Measurements from ENCODE around the gene BRINP3. TPM values are rescaled to one million over a fixed set of nuclear protein-coding genes. Genes with fewer than 3 reads are reported as not detected.

BRINP3 gene
- total RNA-seq, 1 experiment from 2014 or later, result 0.28 TPM

- Mint-ChIP-seq H3K27me3 (ENCODE audit: low read depth) (no peaks in the 10 kb centered on the region), H3K36me3 (no peaks in the 10 kb centered on the region), H3K27ac (no peak overlapping the region), H3K9me3 (no peaks in the 10 kb centered on the region; the same call in 1 of the 2 replicates), H3K4me3 (no peak overlapping the region), H3K4me1 (no peaks in the 10 kb centered on the region)
- CTCF ChIA-PET, result no interaction called here
- no peak for DNase-seq (ENCODE audit: low spot score)
- no peak for TF ChIP-seq NR1H2 (CRISPR knock-in tag; IDR thresholded peaks at IDR 0.05)
- POLR2A ChIA-PET, result no interaction called here
- no peak for ATAC-seq
Measured at GRCh38 chr1:190068304-190068703, 409.4 kb downstream of the BRINP3 start.

GRCh38 chr1:190067592-190067991 lies 410.1 kb downstream of the BRINP3 start:
- no peaks in the 10 kb centered on the region for H3K27me3 Mint-ChIP-seq (ENCODE audit: low read depth)
- CTCF ChIA-PET, result no interaction called here
- ATAC-seq (no peak), DNase-seq (ENCODE audit: low spot score) (no peak)
- H3K36me3 Mint-ChIP-seq, result no peaks in the 10 kb centered on the region
- H3K27ac Mint-ChIP-seq, result no peak overlapping the region
- H3K4me1 Mint-ChIP-seq, result no peaks in the 10 kb centered on the region
- TF ChIP-seq ELF4 (CRISPR knock-in tag; IDR thresholded peaks at IDR 0.05; ENCODE audit: low read depth), result no peak
- POLR2A ChIA-PET, result no interaction called here
- H3K9me3 Mint-ChIP-seq, result no peaks in the 10 kb centered on the region; the same call in 1 of the 2 replicates
- H3K4me3 Mint-ChIP-seq, result no peak overlapping the region

DNA sequence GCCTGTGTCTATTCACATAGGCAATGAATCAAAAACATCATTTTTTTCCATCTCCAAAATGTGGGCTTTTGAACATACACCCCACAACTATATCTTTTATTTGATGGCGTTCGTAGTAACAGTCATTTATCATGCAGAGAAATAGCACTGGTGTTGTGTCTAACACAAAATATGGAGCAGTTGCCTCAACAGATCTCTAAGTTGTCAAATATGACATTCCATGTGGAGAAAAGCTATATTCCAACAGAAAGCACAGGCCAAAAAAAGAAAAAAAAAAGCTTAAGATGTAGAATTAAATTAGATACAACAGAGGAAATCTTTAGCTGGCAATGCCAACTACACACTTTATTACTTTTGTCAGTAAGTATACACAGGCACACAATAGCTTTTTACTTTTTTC lies 411.7 kb downstream of the BRINP3 start:
- H3K27ac Mint-ChIP-seq, result no peak overlapping the region
- no peak overlapping the region for H3K4me3 Mint-ChIP-seq
- no peaks in the 10 kb centered on the region for H3K4me1 Mint-ChIP-seq
- no peak for DNase-seq (ENCODE audit: low spot score)
- CTCF ChIA-PET, result no interaction called here
- POLR2A ChIA-PET, result no interaction called here
- no peaks in the 10 kb centered on the region for H3K36me3 Mint-ChIP-seq
- ATAC-seq, result no peak
- H3K9me3 Mint-ChIP-seq, result peaks cover 6% of the 10 kb centered on the region
- TF ChIP-seq ZNF396 (CRISPR knock-in tag; IDR thresholded peaks at IDR 0.05; ENCODE audit: borderline replicate concordance), result no peak
- TF ChIP-seq ZNF138 (CRISPR knock-in tag; conservative IDR thresholded peaks at IDR 0.05), result no peak
- TF ChIP-seq ESRRA (CRISPR knock-in tag; IDR thresholded peaks at IDR 0.05; ENCODE audit: borderline replicate concordance), result no peak
- no peak for TF ChIP-seq TCF7 (CRISPR knock-in tag; IDR thresholded peaks at IDR 0.05; ENCODE audit: low read depth)
- TF ChIP-seq E2F5 (CRISPR knock-in tag; IDR thresholded peaks at IDR 0.05), result no peak
- TF ChIP-seq, protein P1, sequence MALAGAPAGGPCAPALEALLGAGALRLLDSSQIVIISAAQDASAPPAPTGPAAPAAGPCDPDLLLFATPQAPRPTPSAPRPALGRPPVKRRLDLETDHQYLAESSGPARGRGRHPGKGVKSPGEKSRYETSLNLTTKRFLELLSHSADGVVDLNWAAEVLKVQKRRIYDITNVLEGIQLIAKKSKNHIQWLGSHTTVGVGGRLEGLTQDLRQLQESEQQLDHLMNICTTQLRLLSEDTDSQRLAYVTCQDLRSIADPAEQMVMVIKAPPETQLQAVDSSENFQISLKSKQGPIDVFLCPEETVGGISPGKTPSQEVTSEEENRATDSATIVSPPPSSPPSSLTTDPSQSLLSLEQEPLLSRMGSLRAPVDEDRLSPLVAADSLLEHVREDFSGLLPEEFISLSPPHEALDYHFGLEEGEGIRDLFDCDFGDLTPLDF (CRISPR knock-in tag; IDR thresholded peaks at IDR 0.05), result no peak
- TF ChIP-seq, protein P2, sequence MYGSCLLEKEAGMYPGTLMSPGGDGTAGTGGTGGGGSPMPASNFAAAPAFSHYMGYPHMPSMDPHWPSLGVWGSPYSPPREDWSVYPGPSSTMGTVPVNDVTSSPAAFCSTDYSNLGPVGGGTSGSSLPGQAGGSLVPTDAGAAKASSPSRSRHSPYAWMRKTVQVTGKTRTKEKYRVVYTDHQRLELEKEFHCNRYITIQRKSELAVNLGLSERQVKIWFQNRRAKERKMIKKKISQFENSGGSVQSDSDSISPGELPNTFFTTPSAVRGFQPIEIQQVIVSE (CRISPR knock-in tag; IDR thresholded peaks at IDR 0.05; ENCODE audit: borderline replicate concordance), result no peak
- no peak for TF ChIP-seq NFATC4 (CRISPR knock-in tag; IDR thresholded peaks at IDR 0.05)
- no peak for TF ChIP-seq ATF2 (CRISPR knock-in tag; IDR thresholded peaks at IDR 0.05; ENCODE audit: borderline replicate concordance, low read depth)
- no peak for TF ChIP-seq ZNF121 (CRISPR knock-in tag; IDR thresholded peaks at IDR 0.05)
- H3K27me3 Mint-ChIP-seq (ENCODE audit: low read depth), result no peaks in the 10 kb centered on the region

DNA sequence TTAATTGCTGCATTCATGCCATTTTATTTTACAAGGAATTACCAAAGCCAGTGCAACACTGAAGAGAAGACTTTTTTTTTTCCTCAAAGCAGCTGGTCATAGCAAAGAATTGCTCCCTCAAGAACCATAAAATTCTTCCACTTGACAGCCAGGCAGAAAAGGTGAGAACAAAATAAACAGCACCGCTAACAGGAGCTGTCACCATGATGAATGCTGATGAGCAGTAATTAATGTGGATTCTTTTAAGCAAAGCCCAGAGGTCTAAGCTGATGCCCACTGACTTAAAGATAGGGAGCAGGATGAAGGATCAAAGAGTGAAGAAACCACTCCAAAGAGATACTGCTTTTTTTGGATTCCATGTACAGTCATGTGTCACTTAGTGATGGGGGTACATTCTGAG lies 428.4 kb downstream of the BRINP3 start:
- Mint-ChIP-seq H3K4me3 (no peak overlapping the region), H3K36me3 (no peaks in the 10 kb centered on the region), H3K27ac (no peak overlapping the region), H3K4me1 (peaks cover 26% of the 10 kb centered on the region), H3K27me3 (ENCODE audit: low read depth) (no peaks in the 10 kb centered on the region), H3K9me3 (no peaks in the 10 kb centered on the region)
- ChIA-PET POLR2A (no interaction called here), CTCF (no interaction called here)
- DNase-seq (ENCODE audit: low spot score) (no peak), ATAC-seq (no peak)
- TF ChIP-seq CREB1 (CRISPR knock-in tag; IDR thresholded peaks at IDR 0.05), result no peak
- TF ChIP-seq, protein P3, sequence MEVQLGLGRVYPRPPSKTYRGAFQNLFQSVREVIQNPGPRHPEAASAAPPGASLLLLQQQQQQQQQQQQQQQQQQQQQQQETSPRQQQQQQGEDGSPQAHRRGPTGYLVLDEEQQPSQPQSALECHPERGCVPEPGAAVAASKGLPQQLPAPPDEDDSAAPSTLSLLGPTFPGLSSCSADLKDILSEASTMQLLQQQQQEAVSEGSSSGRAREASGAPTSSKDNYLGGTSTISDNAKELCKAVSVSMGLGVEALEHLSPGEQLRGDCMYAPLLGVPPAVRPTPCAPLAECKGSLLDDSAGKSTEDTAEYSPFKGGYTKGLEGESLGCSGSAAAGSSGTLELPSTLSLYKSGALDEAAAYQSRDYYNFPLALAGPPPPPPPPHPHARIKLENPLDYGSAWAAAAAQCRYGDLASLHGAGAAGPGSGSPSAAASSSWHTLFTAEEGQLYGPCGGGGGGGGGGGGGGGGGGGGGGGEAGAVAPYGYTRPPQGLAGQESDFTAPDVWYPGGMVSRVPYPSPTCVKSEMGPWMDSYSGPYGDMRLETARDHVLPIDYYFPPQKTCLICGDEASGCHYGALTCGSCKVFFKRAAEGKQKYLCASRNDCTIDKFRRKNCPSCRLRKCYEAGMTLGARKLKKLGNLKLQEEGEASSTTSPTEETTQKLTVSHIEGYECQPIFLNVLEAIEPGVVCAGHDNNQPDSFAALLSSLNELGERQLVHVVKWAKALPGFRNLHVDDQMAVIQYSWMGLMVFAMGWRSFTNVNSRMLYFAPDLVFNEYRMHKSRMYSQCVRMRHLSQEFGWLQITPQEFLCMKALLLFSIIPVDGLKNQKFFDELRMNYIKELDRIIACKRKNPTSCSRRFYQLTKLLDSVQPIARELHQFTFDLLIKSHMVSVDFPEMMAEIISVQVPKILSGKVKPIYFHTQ (CRISPR knock-in tag; IDR thresholded peaks at IDR 0.05), result no peak
- no peak for TF ChIP-seq ZBTB21 (CRISPR knock-in tag; IDR thresholded peaks at IDR 0.05; ENCODE audit: borderline replicate concordance)
- no peak for TF ChIP-seq TP53 (CRISPR knock-in tag; IDR thresholded peaks at IDR 0.05)
- TF ChIP-seq GTF2I (CRISPR knock-in tag; conservative IDR thresholded peaks at IDR 0.05), result no peak
- no peak for TF ChIP-seq CREM (CRISPR knock-in tag; IDR thresholded peaks at IDR 0.05)
- no peak for TF ChIP-seq ZNF138 (CRISPR knock-in tag; conservative IDR thresholded peaks at IDR 0.05)
- no peak for TF ChIP-seq TEAD1 (CRISPR knock-in tag; IDR thresholded peaks at IDR 0.05)
- TF ChIP-seq ZMAT4 (CRISPR knock-in tag; IDR thresholded peaks at IDR 0.05), result no peak
- TF ChIP-seq NFYB (CRISPR knock-in tag; conservative IDR thresholded peaks at IDR 0.05; ENCODE audit: low read depth), result no peak

Measured in WTC11 (cell line).